ENCODE data around the gene STX16.

STX16 gene

GRCh38 chr20:58678806-58679205 is 27.7 kb downstream of the STX16 start:
- no peak for DNase-seq

GRCh38 chr20:58682656-58683531 is 31.8 kb downstream of the STX16 start:
- no peak for DNase-seq

DNA sequence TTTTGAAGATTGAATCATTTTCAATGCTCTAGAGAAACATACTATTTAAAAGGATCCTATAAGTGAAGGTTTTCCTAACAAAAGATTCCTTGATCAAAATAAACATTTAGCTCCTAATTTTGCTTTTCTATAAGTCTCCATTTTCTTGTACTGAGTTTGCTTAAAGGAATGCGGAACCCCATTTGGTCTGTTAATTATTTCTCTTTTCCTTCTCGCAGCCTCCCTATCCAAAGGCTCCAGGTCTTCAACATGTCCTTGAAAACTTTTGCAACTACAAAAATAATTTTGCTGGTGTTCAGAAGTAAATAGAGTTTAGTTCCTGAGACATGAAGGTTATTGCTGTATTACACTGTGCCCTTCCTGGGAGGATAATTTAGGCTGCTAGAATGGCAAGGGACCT is 33.2 kb downstream of the STX16 start:
- no peak for DNase-seq

DNA sequence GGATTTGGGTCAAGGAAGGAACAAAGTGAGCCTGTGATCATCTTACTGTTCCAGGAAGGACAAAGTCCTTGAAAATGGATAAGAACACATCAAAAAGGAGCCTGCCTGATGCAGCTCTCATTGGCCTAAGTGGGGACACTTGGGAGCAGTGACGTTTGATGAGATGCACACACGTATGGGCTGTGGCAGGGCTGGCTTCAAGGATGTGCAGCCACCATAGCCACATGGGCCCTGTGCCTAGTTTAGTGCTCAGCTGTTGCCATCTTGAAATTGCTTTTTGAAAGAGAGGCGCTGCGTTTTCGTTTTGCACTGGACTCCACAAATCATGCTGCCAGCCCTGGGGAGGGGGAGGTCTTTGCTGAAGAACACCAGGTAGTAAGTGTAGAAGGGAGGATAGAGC is 34.9 kb downstream of the STX16 start:
- no peak for DNase-seq

GRCh38 chr20:58688414-58688813 is 37.3 kb downstream of the STX16 start:
- no peak for DNase-seq

DNA sequence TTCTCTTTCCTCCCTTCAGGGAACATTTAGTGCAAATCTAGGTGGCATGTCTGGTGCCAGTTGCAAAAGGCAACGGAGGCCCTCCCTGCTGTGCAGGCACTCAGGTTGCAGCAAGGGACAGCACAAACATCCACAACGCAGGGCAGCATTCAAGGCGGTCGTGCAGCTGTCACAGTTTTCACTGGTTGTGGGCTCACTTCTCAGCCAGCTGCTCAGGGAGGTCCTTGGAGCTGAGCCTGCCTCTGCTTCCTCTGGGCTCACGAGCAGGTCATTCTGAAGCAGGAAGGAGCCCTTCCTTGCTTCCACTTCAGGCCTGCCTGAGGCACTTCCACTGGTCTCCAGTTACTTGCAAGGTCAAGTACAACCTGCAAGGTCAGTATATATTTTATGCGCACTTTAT is 37.8 kb downstream of the STX16 start:
- DNase-seq: peak; percentile 87

DNA sequence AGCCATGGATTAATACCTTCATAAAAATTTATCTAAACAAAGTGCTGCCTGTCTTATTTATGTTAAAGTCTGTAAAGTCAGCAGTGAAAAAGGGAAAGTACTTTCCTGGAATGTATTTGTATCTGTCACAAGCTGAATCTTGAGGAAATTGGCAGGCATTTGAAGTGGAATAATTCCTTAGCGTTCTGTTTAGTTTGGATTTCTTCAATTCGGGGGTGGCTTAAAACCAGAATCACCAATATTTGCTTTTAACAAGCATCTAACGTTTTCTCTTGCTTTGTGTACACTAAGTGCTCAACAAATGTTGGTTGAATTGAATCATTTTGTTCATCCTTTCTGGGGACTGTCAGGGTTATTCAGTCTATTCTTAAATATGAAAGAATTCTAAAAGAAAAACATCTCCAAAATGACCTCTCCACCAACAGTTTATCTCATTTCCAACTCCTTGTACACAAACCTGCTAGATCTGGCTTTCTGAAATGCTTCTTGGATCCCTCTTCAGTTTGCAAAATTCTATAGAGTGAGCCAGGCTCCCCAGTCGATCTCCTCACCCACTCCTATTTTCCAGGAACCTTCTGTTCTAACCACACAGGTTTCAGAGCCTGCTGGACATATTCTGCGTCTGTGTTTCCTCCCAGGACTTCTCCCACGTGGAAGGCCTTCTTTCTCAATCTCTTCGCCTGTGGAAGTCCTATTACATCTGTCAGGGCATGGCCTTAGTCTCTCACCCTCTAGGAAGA is 39.5 kb downstream of the STX16 start:
- DNase-seq: peak; percentile 73

DNA sequence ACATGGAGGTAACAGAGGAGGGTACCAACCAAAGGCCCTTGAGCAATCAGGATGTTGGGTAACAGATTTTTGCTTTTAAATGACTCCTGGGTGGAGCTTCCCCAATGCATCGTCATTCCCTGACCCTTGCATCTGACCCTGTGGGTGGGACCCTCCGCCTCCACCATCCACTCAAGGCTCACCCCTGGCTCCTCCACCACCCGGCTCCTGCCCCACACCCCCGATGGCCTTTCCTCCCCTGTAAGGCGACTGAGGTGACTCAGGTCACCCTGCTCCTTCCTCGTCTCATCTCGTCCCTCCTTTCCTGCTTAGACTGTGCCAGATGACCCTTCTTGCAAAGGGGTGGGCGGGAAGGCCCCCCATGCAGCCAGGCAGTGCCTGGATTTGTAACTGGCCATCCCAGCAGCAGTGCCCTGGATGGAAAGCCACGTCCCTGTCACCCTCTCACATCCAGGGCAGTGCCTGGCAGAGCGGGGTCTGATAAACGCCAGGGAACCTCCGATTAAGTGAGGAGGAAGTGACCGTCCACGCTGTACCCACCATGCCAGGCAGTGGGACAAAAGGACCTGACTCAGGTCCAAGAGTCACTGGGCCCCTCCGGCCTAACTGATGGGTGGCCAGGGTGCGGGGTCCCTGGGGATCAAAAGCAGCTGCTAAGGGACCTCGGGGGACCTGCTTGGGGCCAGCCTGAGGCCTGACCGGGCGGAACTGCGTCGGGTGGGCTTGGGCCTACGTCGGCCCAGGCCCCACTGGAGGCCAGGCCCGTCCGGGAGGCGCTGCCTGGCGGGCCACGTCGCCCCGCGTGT is 40.9 kb downstream of the STX16 start:
- DNase-seq: no peak

GRCh38 chr20:58692579-58693225 is 41.6 kb downstream of the STX16 start, which contains the start of gene NPEPL1:
Gene NPEPL1 (plus strand): TSS chr20:58692800. CDS start chr20:58692901, 101 bp downstream.
- peak; percentile 71 for DNase-seq

DNA sequence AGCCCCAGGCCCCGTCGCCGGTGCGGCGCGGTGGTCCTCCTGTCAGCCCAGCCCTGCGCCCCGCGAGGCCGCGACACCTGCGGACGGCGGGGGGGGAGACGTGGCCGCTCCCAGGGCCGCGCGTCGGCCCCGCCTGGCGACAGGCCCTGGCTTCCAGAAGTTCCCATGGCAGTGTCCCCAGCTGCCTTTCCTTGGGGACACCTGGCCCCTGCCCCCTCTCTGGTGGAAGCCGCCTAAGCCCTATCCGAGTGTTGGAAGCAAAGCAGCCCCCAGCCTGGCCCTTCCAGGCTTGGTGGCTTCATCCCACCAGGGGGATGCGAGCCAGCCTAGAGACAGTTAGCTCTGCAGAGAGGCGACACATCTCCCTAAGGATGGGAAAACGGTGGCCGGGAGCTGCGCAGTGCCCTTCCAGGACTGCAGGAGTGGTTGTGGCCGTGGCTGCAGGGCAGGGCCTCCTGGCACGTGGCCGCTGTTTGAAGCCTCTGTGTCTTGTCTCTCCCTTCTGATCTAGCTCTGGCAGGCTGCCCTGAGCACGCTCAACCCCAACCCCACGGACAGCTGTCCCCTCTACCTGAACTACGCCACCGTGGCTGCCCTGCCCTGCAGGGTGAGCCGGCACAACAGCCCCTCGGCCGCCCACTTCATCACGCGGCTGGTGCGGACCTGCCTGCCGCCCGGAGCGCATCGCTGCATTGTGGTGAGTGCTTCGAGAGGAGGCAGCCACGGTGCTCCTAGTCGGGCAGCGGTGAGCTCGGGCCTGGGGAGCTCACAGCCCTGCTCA is 42.3 kb downstream of the STX16 start:
- DNase-seq: no peak

DNA sequence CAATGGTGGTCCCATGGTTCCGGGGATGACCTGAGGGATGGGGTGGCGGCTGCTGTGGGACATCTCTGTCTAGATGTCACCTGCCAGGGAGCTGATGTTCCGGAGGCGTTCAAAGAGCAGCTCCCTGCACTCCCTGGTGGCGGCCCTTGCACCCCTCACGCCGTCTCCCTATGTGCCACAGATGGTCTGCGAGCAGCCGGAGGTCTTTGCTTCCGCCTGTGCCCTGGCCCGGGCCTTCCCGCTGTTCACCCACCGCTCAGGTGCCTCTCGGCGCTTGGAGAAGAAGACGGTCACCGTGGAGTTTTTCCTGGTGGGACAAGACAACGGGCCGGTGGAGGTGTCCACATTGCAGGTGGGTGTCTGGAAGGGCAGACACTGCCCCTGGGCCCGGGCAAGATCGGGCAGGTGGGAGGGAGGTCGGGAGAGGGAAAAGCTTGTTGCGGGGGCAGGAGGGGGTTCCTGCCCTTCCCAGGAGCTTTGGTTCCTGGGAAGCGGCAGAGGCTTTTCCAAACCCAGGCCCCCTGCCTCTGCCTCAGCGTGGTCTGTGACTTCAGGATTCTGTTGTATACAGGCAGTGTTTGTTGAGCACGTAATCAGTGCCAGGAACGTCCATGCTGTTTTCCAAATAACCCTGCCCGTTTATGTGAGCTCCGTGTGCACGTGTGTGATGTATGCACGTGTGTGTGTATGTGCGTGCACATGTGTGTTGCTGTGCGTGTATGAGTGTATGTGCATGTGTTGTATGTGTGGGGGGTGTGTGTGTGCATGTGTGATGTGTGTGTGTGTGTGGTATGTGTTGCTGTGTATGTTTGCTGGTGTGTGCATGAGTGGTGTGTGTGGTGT is 43.4 kb downstream of the STX16 start:
- no peak for DNase-seq

DNA sequence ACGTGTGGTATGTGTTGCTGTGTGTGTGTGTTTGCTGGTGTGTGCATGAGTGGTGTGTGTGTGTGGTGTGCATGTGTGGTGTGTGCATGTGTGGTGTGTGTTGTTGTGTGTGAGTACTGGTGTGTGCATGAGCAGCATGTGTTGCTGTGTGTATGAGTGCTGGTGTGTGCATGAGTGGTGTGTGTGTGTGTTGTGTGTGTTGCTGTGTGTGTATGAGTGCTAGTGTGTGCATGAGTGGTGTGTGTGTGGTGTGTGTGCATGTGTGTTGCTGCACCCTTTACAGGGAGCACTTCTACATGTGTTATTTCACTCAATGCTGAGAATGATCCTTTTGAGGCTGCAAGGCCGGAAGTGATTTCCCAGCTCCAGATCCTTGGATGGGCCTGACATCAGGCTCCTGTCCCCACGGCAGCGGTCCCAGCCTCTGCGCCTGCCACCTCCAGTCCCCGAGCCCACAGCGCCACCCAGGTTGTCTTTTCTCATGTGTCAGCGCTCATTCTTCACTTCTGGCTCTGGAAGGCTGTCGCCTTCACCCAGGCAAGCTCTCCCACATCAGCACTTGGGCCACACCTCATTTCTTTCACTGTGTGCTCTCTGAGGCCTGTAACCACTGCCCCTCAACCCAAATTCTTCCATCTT is 44.1 kb downstream of the STX16 start:
- no peak for DNase-seq

DNA sequence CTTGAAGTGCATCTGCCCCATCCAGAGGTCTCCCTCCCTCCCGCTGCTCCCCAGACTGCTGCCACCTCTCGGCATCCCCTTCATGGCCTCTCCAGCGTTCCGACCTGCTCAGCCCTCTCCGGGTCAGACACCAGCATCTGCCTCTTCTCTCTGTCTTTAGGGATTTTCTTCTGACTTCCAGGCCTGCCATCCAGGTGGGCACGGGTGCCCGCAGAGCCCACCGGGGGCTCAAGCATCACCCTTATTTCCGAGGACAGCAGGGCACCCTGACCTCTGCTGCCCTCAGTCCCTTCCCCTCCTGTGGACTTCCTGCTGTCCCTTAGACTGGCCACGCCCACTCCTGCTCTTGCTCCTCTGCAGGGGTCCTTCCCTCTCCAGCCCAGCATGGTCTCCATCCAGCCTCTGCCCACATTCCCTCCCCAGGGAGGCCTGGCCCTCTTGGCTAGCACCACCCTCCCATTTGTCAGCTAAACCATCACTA is 44.9 kb downstream of the STX16 start:
- DNase-seq: no peak

GRCh38 chr20:58696411-58696961 is 45.4 kb downstream of the STX16 start:
- DNase-seq: no peak

DNA sequence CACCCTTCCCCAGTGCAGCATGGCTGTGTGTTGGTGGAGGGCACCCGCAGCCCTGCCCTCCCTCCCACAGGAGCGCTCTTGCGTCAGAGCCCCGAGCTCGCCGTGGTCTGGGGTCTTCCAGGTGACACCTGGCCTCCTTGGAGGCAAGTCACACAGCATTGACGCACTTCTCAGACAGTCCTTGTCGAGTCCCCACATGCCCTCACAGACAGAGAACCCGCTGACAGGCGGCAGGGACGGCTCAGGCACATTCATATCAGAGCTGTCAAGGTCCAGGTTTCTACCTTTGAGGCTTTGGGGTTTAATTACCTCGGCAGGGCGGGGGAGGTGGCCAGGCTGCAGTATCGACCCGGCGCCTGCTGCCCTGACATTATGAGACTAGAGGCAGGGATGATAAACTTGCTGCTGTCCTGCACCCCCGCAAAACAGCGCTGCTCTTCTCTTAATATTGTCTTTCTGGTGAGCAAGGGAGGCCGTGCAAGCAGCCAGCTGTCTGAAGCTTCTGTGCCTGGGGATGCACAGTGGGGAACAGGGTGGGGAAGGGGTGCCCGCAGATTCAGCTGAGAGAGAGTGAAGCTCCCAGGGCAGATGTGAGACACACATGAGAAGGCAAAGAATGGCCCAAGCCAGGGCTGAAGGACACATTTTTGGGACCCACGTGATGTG is 46.3 kb downstream of the STX16 start:
- DNase-seq: no peak

DNA sequence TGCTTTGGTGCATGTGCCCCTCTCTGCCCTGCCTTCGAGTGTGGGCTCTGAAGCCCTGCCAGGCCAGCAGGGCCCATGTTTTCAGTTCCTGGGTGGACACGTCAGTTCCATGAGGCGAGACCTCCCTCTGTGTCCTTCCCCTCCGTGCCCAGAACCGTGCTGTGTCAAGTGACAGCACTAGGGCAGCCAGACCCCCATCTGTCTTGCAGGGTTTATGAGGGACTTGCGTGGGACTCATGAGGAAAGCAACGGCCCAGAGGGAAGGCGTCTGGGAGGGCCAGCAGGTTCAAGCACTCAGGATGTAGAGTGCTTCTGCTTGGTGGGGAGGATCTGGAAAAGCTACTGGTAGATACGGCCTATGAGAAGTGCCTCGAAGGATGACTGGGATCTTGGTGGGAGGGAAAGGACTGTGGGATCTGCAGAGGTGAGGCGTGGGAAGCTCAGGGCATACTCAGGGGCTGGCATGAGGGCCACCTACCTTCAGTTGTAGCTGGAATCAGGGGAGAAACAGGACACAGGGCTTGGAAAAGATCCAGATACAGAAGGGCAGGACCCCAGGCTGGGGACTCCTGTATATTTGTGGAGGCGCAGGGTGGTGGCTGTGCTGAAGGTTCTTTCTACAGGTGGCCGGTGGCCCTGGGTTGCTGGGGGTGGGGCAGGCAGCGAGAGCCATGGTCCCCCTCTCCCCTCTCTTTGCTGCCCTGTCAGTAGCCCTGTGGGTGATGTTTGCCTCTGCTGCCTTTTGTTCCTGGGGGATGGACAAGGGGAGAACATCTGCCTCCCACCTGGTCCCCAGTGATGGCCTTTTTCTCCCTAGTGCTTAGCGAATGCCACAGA is 47.0 kb downstream of the STX16 start:
- DNase-seq: peak; percentile 19

DNA sequence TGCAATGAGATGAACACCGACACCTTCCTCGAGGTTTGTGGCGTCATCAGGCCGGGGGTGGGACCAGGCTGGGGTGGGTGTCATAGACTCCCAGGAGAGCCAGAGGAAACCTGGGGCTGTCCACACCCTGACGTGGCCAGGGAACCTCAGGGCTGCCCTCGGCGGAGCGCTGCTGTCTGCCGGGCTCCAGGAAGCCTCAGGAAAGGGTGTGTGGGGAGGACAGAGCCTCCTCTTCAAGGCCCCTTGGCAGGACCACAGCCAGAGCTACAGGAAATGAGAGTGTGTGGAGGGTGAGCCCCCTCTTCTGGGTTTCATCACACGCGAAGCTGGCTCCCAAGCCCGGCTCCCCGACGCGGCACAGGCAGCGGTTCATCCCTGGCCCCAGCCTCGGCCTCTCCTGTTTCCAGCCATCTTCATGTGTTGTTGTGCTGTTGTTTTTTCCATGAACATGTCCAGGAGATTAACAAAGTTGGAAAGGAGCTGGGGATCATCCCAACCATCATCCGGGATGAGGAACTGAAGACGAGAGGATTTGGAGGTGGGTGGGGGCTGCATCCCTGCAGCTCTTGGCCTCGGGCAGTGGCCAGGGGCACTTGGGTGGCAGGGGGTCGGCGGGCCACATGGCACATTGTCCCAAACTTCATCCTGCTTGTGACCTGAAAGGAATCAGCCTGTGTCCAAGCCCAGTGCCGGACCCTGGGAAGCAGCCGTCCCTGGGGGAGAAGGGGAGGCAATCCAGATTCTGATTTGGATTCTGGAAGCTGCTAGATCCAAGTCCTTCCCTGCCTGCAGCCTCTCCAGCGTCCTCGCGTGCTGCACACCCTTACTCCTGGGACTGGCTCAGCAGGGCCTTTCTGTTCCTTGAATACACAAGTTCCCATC is 47.9 kb downstream of the STX16 start:
- DNase-seq: peak; percentile 88
